K562 (cell line): ENCODE results near the gene RHBG. TPM values are rescaled to one million over a fixed set of nuclear protein-coding genes. Genes with fewer than 3 reads are reported as not detected.

Source experiments
- ARHGAP35 ChIP-seq: fragments of 450-650 bp; IDR thresholded peaks from 2 replicates; pipeline ENCODE4 v1.6.1; 2018; ENCODE audit not compliant: partially characterized antibody
- BACH1 ChIP-seq: fragments of 200-800 bp; sonication (Bioruptor generic); IDR thresholded peaks from 2 replicates; pipeline ENCODE4 v1.6.1; 2016; ENCODE audit warnings: missing genetic modification characterization, missing compliant biosample characterization
- CBX5 ChIP-seq: IDR thresholded peaks from 2 replicates; pipeline ENCODE4 v1.6.1; 2014; ENCODE audit warnings: low read depth, borderline replicate concordance
- CCAR2 ChIP-seq: fragments of 200-400 bp; formaldehyde crosslinking; IDR thresholded peaks from 2 replicates; pipeline ENCODE4 v1.6.1; 2017; ENCODE audit warnings: mild to moderate bottlenecking, low read depth, low read length
- ESRRA ChIP-seq: fragments of 450-650 bp; IDR thresholded peaks from 2 replicates; pipeline ENCODE4 v1.6.1; 2014; ENCODE audit warnings: low read depth, mild to moderate bottlenecking, moderate library complexity, borderline replicate concordance
- GABPB2 ChIP-seq: fragments of 250-450 bp; sonication (Bioruptor Pico); conservative IDR thresholded peaks from 2 replicates; pipeline ENCODE4 v1.5.1; 2021; ENCODE audit warnings: mild to moderate bottlenecking
- HEY1 ChIP-seq: fragments of 250-450 bp; sonication (Bioruptor Pico); IDR thresholded peaks from 2 replicates; pipeline ENCODE4 v1.5.0; 2020; ENCODE audit warnings: mild to moderate bottlenecking, moderate library complexity, borderline replicate concordance
- HIVEP1 ChIP-seq: fragments of 250-450 bp; sonication (Bioruptor Pico); IDR thresholded peaks from 2 replicates; pipeline ENCODE4 v1.4.0; 2020; ENCODE audit warnings: mild to moderate bottlenecking
- KAT2B ChIP-seq: IDR thresholded peaks from one replicate; pipeline ENCODE4 v1.6.1; 2012; ENCODE audit warnings: low read depth, mild to moderate bottlenecking, control low read depth, inconsistent platforms, low read length, moderate library complexity
- MEF2D ChIP-seq: conservative IDR thresholded peaks from 2 replicates; pipeline ENCODE4 v1.6.1; 2016; ENCODE audit warnings: low read depth, missing genetic modification characterization, missing compliant biosample characterization
- NEUROD1 ChIP-seq: fragments of 150-350 bp; IDR thresholded peaks from 2 replicates; pipeline ENCODE4 v1.6.1; 2014; ENCODE audit warnings: borderline replicate concordance, low read length, low read depth; ENCODE audit not compliant: partially characterized antibody
- NR2F6 ChIP-seq: fragments of 450-650 bp; formaldehyde crosslinking; IDR thresholded peaks from 2 replicates; pipeline ENCODE4 v1.4.0; 2020; ENCODE audit warnings: mild to moderate bottlenecking
- NR3C1 ChIP-seq: sonication (generic); formaldehyde crosslinking; IDR thresholded peaks from 2 replicates; pipeline ENCODE4 v1.8.1; 2022; ENCODE audit warnings: missing genetic modification reagents
- PHF8 ChIP-seq: fragments of 200-600 bp; sonication (generic); IDR thresholded peaks from 2 replicates; pipeline ENCODE4 v1.6.1; 2012; ENCODE audit warnings: mixed run types, mild to moderate bottlenecking, inconsistent platforms, low read length, moderate library complexity, borderline replicate concordance
- PKNOX1 ChIP-seq: fragments of 450-650 bp; IDR thresholded peaks from 2 replicates; pipeline ENCODE4 v1.6.1; 2016
- RFX7 ChIP-seq: fragments of 250-450 bp; sonication (Bioruptor Pico); IDR thresholded peaks from 2 replicates; pipeline ENCODE4 v1.5.1; 2021; ENCODE audit warnings: mild to moderate bottlenecking
- SAFB ChIP-seq: fragments of 200-400 bp; formaldehyde crosslinking; IDR thresholded peaks from 2 replicates; pipeline ENCODE4 v1.6.1; 2017; ENCODE audit warnings: low read depth, low read length, borderline replicate concordance
- SMARCA4 ChIP-seq: fragments of 450-650 bp; IDR thresholded peaks from 2 replicates; pipeline ENCODE4 v1.6.1; 2016
- WHSC1 ChIP-seq: IDR thresholded peaks from one replicate; pipeline ENCODE4 v1.6.1; 2012; ENCODE audit warnings: low read length, control low read depth, inconsistent platforms
- XRCC5 ChIP-seq: fragments of 200-400 bp; formaldehyde crosslinking; IDR thresholded peaks from 2 replicates; pipeline ENCODE4 v1.6.1; 2017; ENCODE audit warnings: low read depth, mild to moderate bottlenecking, low read length
- ZBTB5 ChIP-seq: fragments of 450-650 bp; IDR thresholded peaks from 2 replicates; pipeline ENCODE4 v1.6.1; 2017; ENCODE audit warnings: antibody characterized with exemption
- ZHX1 ChIP-seq: fragments of 150-350 bp; conservative IDR thresholded peaks from 2 replicates; pipeline ENCODE4 v1.6.1; 2014; ENCODE audit warnings: low read length
- ZNF197 ChIP-seq: fragments of 200-800 bp; sonication (Bioruptor generic); IDR thresholded peaks from 2 replicates; pipeline ENCODE4 v1.6.1; 2016; ENCODE audit warnings: low read depth, missing genetic modification characterization, missing compliant biosample characterization
- ZNF507 ChIP-seq: conservative IDR thresholded peaks from 2 replicates; pipeline ENCODE4 v1.6.1; 2017; ENCODE audit warnings: missing genetic modification characterization, missing compliant biosample characterization
- polyA plus RNA-seq, 8 experiments: library from polyadenylated mRNA; depleted of rRNA in 4 of 8; stranded (reverse) in 5 of 8; unstranded in 3 of 8; fragments of >200 nt; fragmentation: Nextera tagmentation in 2 of 8; fragmentation: Illumina TruSeq in 1 of 8; extraction: Ambion mirVana in 2 of 8; extraction: Trizol in 1 of 8; gene quantifications; 2 replicates each; pipeline versions ENCODE4 v1.2.1 to v1.2.3, GENCODE V29; 2011 to 2014; ENCODE audit warnings: inconsistent platforms in 1 of 8, missing spikeins in 1 of 8
- total RNA-seq, 7 experiments: library from RNA; depleted of rRNA in 6 of 7; stranded (reverse); fragments of >200 nt in 6 of 7; fragmentation: Illumina TruSeq in 2 of 7; extraction: Trizol in 2 of 7; gene quantifications; 2 replicates each; pipeline versions ENCODE4 v1.2.1 to v1.2.3, GENCODE V29; 2011 to 2021; ENCODE audit warnings: low replicate concordance in 1 of 7

Gene RHBG
- total and polyA plus RNA-seq, 9 of the 15 experiments (the other 6 are each of a cell fraction or from before 2014, with no cell fraction given), result not detected

GRCh38 chr1:156421062-156421938 is 52.3 kb downstream of the RHBG start (continued):
- TF ChIP-seq BACH1 (tag), result no peak
- TF ChIP-seq PKNOX1, result peak; percentile 33; the same call in 1 of the 2 replicates
- TF ChIP-seq NEUROD1, result peak; percentile 97
- TF ChIP-seq GABPB2 (CRISPR knock-in tag), result no peak
- TF ChIP-seq SAFB, result no peak
- TF ChIP-seq NR3C1 (CRISPR knock-in tag), result peak; percentile 89; the same call in 1 of the 2 replicates
- TF ChIP-seq CCAR2, result no peak
- no peak for TF ChIP-seq CBX5
- TF ChIP-seq KAT2B, result no peak
- no peak for TF ChIP-seq ZNF197
- peak; percentile 66; the same call in 1 of the 2 replicates for TF ChIP-seq PHF8
- no peak for TF ChIP-seq ZNF507 (tag)
- no peak for TF ChIP-seq ARHGAP35
- no peak for TF ChIP-seq HIVEP1 (CRISPR knock-in tag)
- TF ChIP-seq NR2F6, result no peak
- TF ChIP-seq RFX7 (CRISPR knock-in tag), result no peak
- TF ChIP-seq ESRRA, result no peak
- no peak for TF ChIP-seq MEF2D (tag)
- TF ChIP-seq SMARCA4, result 0 out of 2 replicates have a peak, but pooled peaks have one; percentile 23
- no peak for TF ChIP-seq ZBTB5
- TF ChIP-seq XRCC5, result no peak
- TF ChIP-seq ZHX1, result no peak
- TF ChIP-seq HEY1 (CRISPR knock-in tag), result no peak
- TF ChIP-seq WHSC1, result no peak
